Gastroesophageal sphincter (tissue), 3 donors: ENCODE results near the gene RASA4.
"Not testable (repeated sequence)": the region's sequence is repeated elsewhere in the genome, so short reads cannot be mapped to it uniquely, and the experiment has no call there.

Source experiments
- CTCF ChIP-seq, 4 experiments: fragments of 200-600 bp in 2 of 4; fragments of 450-650 bp in 2 of 4; sonication (generic) in 1 of 4; IDR thresholded peaks; one replicate each; pipeline ENCODE4 v1.5.1; 2017 to 2019; ENCODE audit warnings: antibody characterized with exemption in 4 of 4, mild to moderate bottlenecking in 2 of 4, moderate library complexity in 2 of 4
- POLR2AphosphoS5 ChIP-seq: sonication (generic); formaldehyde crosslinking; IDR thresholded peaks from one replicate; pipeline ENCODE4 v1.6.1; 2017; ENCODE audit warnings: antibody characterized with exemption

DNA sequence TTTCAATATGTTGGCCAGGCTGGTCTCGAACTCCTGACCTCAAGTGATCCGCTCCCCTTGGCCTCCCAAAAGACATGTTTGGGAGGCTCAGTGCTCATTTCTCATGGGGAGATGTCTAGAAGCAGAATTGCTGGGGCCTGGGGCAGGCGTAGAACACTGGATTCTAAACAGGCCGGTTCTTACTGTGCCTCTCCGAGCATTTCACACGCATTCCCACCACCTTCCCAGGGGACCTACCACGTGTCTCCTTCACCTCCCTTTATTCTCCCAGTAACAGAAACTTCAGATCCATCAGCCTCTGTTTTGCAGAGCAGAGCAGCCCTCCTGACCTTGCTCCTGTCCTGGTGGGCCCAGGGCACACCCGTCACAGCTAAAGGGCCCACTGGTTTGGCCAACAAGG is 89.4 kb downstream of the RASA4 start:
- TF ChIP-seq CTCF (IDR thresholded peaks at IDR 0.05); POLR2AphosphoS5: not testable (repeated sequence)
